Epithelial cell of esophagus (primary cell): ENCODE measurements around the gene GRK5.

Experiments used
- DNase-seq: peaks from one replicate; pipeline ENCODE4 v3.0.0; 2010; ENCODE audit warnings: low read depth
- H3K4me3 ChIP-seq: 2 replicates; pipeline ENCODE4 v1.5.1; 2011; ENCODE audit warnings: mild to moderate bottlenecking, low read length, control low read depth
- CTCF ChIP-seq: IDR thresholded peaks from 2 replicates; pipeline ENCODE4 v1.5.1; 2011; ENCODE audit warnings: low read depth, mild to moderate bottlenecking, low read length, control low read depth, inconsistent platforms; ENCODE audit not compliant: insufficient read depth; ENCODE audit errors: missing control alignments

The GRK5 gene

GRCh38 chr10:119483001-119483400 lies 275.6 kb downstream of the GRK5 start:
- no peak for DNase-seq
- TF ChIP-seq CTCF = no peak
- no peak overlapping the region for H3K4me3 ChIP-seq

GRCh38 chr10:119483839-119484238 lies 276.5 kb downstream of the GRK5 start:
- TF ChIP-seq CTCF = no peak
- no peak overlapping the region for H3K4me3 ChIP-seq
- DNase-seq = no peak

- DNase-seq = no peak
- TF ChIP-seq CTCF = no peak
- H3K4me3 ChIP-seq = no peak overlapping the region
Measured at GRCh38 chr10:119488675-119489074, 281.3 kb downstream of the GRK5 start.

GRCh38 chr10:119489991-119490326 lies 282.6 kb downstream of the GRK5 start:
- no peak overlapping the region for H3K4me3 ChIP-seq
- TF ChIP-seq CTCF = no peak
- DNase-seq = no peak

GRCh38 chr10:119491966-119492757 lies 284.8 kb downstream of the GRK5 start:
- no peak for TF ChIP-seq CTCF
- H3K4me3 ChIP-seq = no peak overlapping the region
- no peak for DNase-seq

- no peak overlapping the region for H3K4me3 ChIP-seq
- no peak for TF ChIP-seq CTCF
- no peak for DNase-seq
Measured at GRCh38 chr10:119493155-119493554, 285.8 kb downstream of the GRK5 start.
